Skeletal muscle tissue (tissue), 2 donors: Measurements from ENCODE around the gene PNLIPRP3. TPM values are rescaled to one million over a fixed set of nuclear protein-coding genes. Genes with fewer than 3 reads are reported as not detected.

ENCODE experiments used
- small RNA-seq: library from RNA; depleted of rRNA; stranded (forward); fragments of <200 nt; gene quantifications from one replicate; pipeline ENCODE3, GENCODE V24; 2014
- total RNA-seq: library from RNA; depleted of rRNA; stranded (reverse); fragments of >200 nt; gene quantifications from one replicate; pipeline ENCODE4 v1.2.3, GENCODE V29; 2014

The PNLIPRP3 gene
- total RNA-seq, 1 donor from 2014 or later, result under 0.01 TPM

Small RNAs within 50 kb of the gene (small RNA-seq; reads per million reads assigned to genes)
- not detected for gene SNRPGP6

Other genes with a start within 250 kb of the PNLIPRP3 start
- gene GFRA1, start 154.6 kb upstream of the PNLIPRP3 start, total RNA-seq, result 24.0 TPM
- gene CCDC172, start 103.4 kb upstream of the PNLIPRP3 start, total RNA-seq, result not detected
- 1.0 TPM for gene PNLIP, start 118.1 kb downstream of the PNLIPRP3 start, total RNA-seq
- not detected for gene PNLIPRP1, start 163.1 kb downstream of the PNLIPRP3 start, total RNA-seq
- not detected for gene PNLIPRP2, start 193.1 kb downstream of the PNLIPRP3 start, total RNA-seq